Vagina (tissue), 2 donors: ENCODE measurements around the gene HAPLN2. TPM values are rescaled to one million over a fixed set of nuclear protein-coding genes. Genes with fewer than 3 reads are reported as not detected.

Experiments used
- DNase-seq, 2 donors: peaks; one replicate each; pipeline ENCODE4 v3.0.0-alpha.2; 2017; ENCODE audit errors: extremely low spot score in 2 of 2
- H3K27ac ChIP-seq: fragments of 200-600 bp; sonication (generic); one replicate; pipeline ENCODE4 v1.5.1; 2019
- H3K27me3 ChIP-seq: fragments of 200-600 bp; sonication (generic); one replicate; pipeline ENCODE4 v1.5.1; 2019
- H3K36me3 ChIP-seq, 2 donors: fragments of 200-600 bp; sonication (generic); one replicate each; pipeline ENCODE4 v1.5.1; 2017 to 2019
- H3K4me1 ChIP-seq: fragments of 200-600 bp; sonication (generic); one replicate; pipeline ENCODE4 v1.5.1; 2019
- H3K4me3 ChIP-seq, 2 donors: fragments of 200-600 bp; sonication (generic); 1 replicate in 1 of 2; 2 replicates in 1 of 2; pipeline ENCODE4 v1.5.1; 2016 to 2019
- H3K9me3 ChIP-seq: fragments of 200-600 bp; sonication (generic); one replicate; pipeline ENCODE4 v1.5.1; 2019
- CTCF ChIP-seq, 3 experiments: fragments of 450-650 bp in 2 of 3; fragments of 200-600 bp in 1 of 3; sonication (generic) in 1 of 3; IDR thresholded peaks; one replicate each; pipeline ENCODE4 v1.5.1; 2017 to 2019; ENCODE audit warnings: antibody characterized with exemption in 3 of 3, mild to moderate bottlenecking in 2 of 3, moderate library complexity in 2 of 3
- POLR2A ChIP-seq, 2 donors: fragments of 450-650 bp; IDR thresholded peaks; one replicate each; pipeline ENCODE4 v1.6.1; 2017; ENCODE audit warnings: antibody characterized with exemption in 2 of 2, mild to moderate bottlenecking in 2 of 2, moderate library complexity in 2 of 2
- POLR2AphosphoS5 ChIP-seq, 2 donors: sonication (generic); formaldehyde crosslinking; IDR thresholded peaks; one replicate each; pipeline ENCODE4 v1.9.0; 2017; ENCODE audit warnings: antibody characterized with exemption in 2 of 2, mild to moderate bottlenecking in 2 of 2, low read depth in 1 of 2; ENCODE audit not compliant: insufficient read depth in 1 of 2
- intact Hi-C: fragments of 100-400 bp; cut with DNase I; formaldehyde crosslinking; loops from one replicate; pipeline ENCODE4 v1.15.1; 2023
- total RNA-seq: library from RNA; depleted of rRNA; stranded (reverse); fragments of >200 nt; gene quantifications from one replicate; pipeline ENCODE4 v1.2.3, GENCODE V29; 2016

Gene HAPLN2
- total RNA-seq, 1 donor from 2014 or later: not detected

GRCh38 chr1:156670359-156670758 is 51.1 kb downstream of the HAPLN2 start:
- H3K4me1 ChIP-seq: peaks cover 49% of the 10 kb centered on the region
- H3K4me3 ChIP-seq: no peak overlapping the region
- DNase-seq: no peak
- no peak for TF ChIP-seq POLR2AphosphoS5 (IDR thresholded peaks at IDR 0.05; ENCODE audit: insufficient read depth in 1 of 2, low read depth in 1 of 2)
- TF ChIP-seq CTCF (IDR thresholded peaks at IDR 0.05): no peak
- TF ChIP-seq POLR2A (IDR thresholded peaks at IDR 0.05): no peak
- intact Hi-C loops: no loop called here
- no peaks in the 10 kb centered on the region for H3K9me3 ChIP-seq
- H3K27me3 ChIP-seq: no peaks in the 10 kb centered on the region
- H3K36me3 ChIP-seq: no peaks in the 10 kb centered on the region
- peak overlapping the region; percentile 85 for H3K27ac ChIP-seq

- no peak for DNase-seq
- Histone ChIP-seq H3K27ac (no peak overlapping the region), H3K36me3 (no peaks in the 10 kb centered on the region), H3K4me1 (peaks cover 49% of the 10 kb centered on the region), H3K9me3 (no peaks in the 10 kb centered on the region), H3K27me3 (no peaks in the 10 kb centered on the region), H3K4me3 (no peak overlapping the region)
- intact Hi-C loops: no loop called here
- no peak for TF ChIP-seq CTCF (IDR thresholded peaks at IDR 0.05)
- TF ChIP-seq POLR2A (IDR thresholded peaks at IDR 0.05): no peak
- TF ChIP-seq POLR2AphosphoS5 (IDR thresholded peaks at IDR 0.05; ENCODE audit: insufficient read depth in 1 of 2, low read depth in 1 of 2): no peak
Measured at GRCh38 chr1:156670791-156671190, 51.6 kb downstream of the HAPLN2 start.

GRCh38 chr1:156671804-156672203 is 52.6 kb downstream of the HAPLN2 start:
- TF ChIP-seq POLR2A (IDR thresholded peaks at IDR 0.05) (no peak), POLR2AphosphoS5 (IDR thresholded peaks at IDR 0.05; ENCODE audit: insufficient read depth in 1 of 2, low read depth in 1 of 2) (no peak), CTCF (IDR thresholded peaks at IDR 0.05) (no peak)
- no peak for DNase-seq
- Histone ChIP-seq H3K27me3 (no peaks in the 10 kb centered on the region), H3K4me1 (peaks cover 54% of the 10 kb centered on the region), H3K4me3 (no peak overlapping the region), H3K36me3 (no peaks in the 10 kb centered on the region), H3K27ac (no peak overlapping the region), H3K9me3 (no peaks in the 10 kb centered on the region)
- intact Hi-C loops: no loop called here

- TF ChIP-seq POLR2AphosphoS5 (IDR thresholded peaks at IDR 0.05; ENCODE audit: insufficient read depth in 1 of 2, low read depth in 1 of 2): no peak
- TF ChIP-seq POLR2A (IDR thresholded peaks at IDR 0.05): no peak
- no peak for TF ChIP-seq CTCF (IDR thresholded peaks at IDR 0.05)
- no peak overlapping the region for H3K4me3 ChIP-seq
- H3K36me3 ChIP-seq: no peaks in the 10 kb centered on the region
- no peak overlapping the region for H3K27ac ChIP-seq
- intact Hi-C loops: no loop called here
- H3K4me1 ChIP-seq: peaks cover 47% of the 10 kb centered on the region
- H3K9me3 ChIP-seq: no peaks in the 10 kb centered on the region
- DNase-seq: no peak
- no peaks in the 10 kb centered on the region for H3K27me3 ChIP-seq
Measured at GRCh38 chr1:156673387-156674121, 54.3 kb downstream of the HAPLN2 start.

Other genes with a start within 250 kb of the HAPLN2 start
- 33.9 TPM for gene MEF2D, start 118.6 kb upstream of the HAPLN2 start, total RNA-seq
- gene IQGAP3, start 46.9 kb upstream of the HAPLN2 start, total RNA-seq: 2.9 TPM
- not detected for gene TTC24, start 39.7 kb upstream of the HAPLN2 start, total RNA-seq
- gene NAXE, start 27.6 kb upstream of the HAPLN2 start, total RNA-seq: 46.7 TPM
- gene GPATCH4, start 17.9 kb upstream of the HAPLN2 start, total RNA-seq: 25.8 TPM
- gene BCAN, start 22.7 kb downstream of the HAPLN2 start, total RNA-seq: 2.0 TPM
- 16.0 TPM for gene NES, start 58.0 kb downstream of the HAPLN2 start, total RNA-seq
- gene CRABP2, start 86.2 kb downstream of the HAPLN2 start, total RNA-seq: 97.7 TPM
- 17.7 TPM for gene METTL25B, start 109.1 kb downstream of the HAPLN2 start, total RNA-seq
- gene ISG20L2, start 109.4 kb downstream of the HAPLN2 start, total RNA-seq: 12.8 TPM
- 40.0 TPM for gene MRPL24, start 121.7 kb downstream of the HAPLN2 start, total RNA-seq
- 154 TPM for gene HDGF, start 132.3 kb downstream of the HAPLN2 start, total RNA-seq
- gene PRCC, start 148.1 kb downstream of the HAPLN2 start, total RNA-seq: 30.4 TPM
- 4.9 TPM for gene SH2D2A, start 197.4 kb downstream of the HAPLN2 start, total RNA-seq
- gene INSRR, start 239.7 kb downstream of the HAPLN2 start, total RNA-seq: not detected
- 2.9 TPM for gene NTRK1, start 241.4 kb downstream of the HAPLN2 start, total RNA-seq